MV-4-11 (cell line): ENCODE results near the gene ZNF407.

Source experiments
- DNase-seq: peaks from one replicate; lab custom pipeline; 2025; lab: John Stamatoyannopoulos, UW

Gene ZNF407

DNA sequence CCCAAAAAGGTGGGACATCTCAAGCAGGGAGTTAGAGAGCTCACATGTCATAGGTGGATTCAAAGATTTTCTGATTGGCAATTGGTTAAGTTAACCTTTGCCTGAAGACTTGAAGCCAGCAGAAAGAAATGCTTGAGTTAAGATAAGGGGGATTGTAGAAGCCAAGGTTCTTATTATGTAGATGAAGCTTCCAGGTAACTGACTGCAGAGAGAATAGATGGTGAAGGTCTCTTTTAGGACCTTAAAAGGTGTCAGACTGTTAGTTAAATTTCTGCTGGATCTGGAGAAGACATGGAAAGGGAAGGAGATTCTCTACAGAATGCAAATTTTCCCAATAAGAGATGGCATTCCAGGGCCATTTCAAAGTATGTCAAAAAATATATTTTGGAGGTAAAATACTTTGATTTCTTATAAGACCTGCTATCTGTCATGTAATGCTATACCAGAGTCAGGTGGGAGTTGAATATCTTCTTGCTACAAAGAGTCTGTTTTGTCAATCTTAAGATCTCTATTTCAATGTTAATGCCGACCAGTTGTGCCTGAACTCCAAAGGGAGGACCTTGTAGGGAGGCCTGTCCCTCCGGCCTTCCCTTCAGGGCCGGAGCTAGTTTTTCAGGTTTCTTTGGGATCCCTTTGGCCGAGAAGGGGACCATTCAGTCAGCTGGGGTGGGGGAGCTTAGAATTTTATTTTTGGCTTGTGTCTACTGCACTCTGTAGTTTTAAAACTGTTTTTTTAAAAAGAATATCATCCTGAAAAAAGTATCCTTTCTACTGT is 330.7 kb downstream of the ZNF407 start:
- no peak for DNase-seq

- DNase-seq = no peak
These were observed 331.4 kb downstream of the ZNF407 start for GRCh38 chr18:74929110-74929509.

- DNase-seq = no peak
These were observed 332.9 kb downstream of the ZNF407 start for GRCh38 chr18:74930616-74931015.

- DNase-seq = no peak
These were observed 336.3 kb downstream of the ZNF407 start for GRCh38 chr18:74933930-74934329.

DNA sequence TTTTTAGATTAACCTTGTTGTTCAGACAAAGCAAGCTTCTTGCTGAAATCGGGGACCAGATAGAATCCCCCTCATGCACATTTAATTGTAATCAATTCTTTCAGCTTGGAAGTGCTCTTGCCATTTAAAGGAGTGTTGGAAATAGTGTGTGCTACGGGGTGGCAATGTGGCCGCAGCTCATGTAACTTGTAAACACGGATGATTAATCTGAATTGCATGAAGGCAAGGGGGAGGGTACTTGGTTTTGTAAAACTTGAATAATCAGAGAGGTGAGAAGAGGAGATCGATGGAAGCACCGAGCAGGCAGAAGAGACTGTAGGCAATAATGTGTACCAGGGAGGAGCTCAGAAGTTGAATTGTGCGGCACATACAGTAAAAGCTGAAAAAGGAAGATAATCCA is 337.8 kb downstream of the ZNF407 start:
- DNase-seq = no peak

DNA sequence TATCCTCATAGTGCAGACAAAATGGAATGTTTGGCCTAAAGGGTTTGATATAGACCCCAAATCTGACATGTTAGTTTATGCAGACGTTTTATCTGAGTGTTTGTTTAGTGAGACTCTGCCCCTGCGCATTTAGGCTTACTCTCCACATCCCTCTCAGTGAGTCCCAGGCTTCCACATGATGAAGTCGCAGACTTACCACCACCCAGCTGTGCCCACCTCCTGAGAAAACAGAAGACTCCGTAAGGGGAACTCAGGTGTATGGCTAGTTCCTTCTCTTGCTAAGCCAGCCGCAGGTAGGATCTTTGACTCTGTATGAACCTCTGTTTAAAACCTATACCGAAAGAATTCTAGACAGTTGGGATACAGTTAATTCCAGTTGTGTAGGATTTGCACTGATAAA is 338.7 kb downstream of the ZNF407 start:
- DNase-seq = no peak

DNA sequence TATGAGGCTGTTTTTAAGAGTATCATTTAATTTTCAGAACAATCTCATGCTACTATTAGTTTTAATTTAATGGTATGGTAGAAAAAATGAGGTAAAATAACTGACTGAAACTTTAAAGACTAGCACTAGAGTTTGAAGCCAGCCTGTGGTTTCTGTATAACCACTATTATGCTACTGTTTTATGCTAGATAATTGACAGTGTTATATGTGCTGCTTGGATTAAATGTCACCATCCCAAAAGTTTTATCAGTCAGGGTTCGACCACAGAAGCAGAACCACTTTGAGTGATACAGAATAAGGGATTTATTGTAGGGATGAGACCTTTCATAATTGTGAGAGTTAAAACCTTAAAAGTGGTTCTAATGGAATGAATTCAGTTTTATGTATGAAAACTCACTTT is 339.6 kb downstream of the ZNF407 start:
- no peak for DNase-seq

DNA sequence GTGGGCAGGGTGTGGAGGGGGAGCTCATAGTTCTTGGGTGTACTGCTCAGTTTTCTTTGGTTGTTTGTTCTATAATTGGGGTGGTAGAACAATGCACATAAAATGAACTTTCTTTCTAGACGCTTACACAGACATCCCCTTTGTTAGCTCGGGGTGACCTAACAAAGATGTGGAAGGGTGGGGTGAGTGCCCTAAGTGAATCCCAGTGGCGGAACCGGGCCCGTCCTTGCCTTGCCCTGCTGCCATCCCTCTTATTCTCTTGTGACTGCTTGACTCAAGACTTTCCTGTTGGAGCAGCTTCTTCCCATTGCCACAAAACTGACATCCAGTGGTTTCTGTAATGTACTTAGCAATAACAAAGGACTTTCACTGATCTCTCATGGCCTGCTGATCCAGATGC is 343.2 kb downstream of the ZNF407 start:
- DNase-seq = no peak

- DNase-seq = no peak
These were observed 344.7 kb downstream of the ZNF407 start for GRCh38 chr18:74942319-74942910.

GRCh38 chr18:74944676-74945075 is 347.0 kb downstream of the ZNF407 start:
- DNase-seq = no peak

GRCh38 chr18:74945774-74946545 is 348.3 kb downstream of the ZNF407 start:
- DNase-seq = no peak

DNA sequence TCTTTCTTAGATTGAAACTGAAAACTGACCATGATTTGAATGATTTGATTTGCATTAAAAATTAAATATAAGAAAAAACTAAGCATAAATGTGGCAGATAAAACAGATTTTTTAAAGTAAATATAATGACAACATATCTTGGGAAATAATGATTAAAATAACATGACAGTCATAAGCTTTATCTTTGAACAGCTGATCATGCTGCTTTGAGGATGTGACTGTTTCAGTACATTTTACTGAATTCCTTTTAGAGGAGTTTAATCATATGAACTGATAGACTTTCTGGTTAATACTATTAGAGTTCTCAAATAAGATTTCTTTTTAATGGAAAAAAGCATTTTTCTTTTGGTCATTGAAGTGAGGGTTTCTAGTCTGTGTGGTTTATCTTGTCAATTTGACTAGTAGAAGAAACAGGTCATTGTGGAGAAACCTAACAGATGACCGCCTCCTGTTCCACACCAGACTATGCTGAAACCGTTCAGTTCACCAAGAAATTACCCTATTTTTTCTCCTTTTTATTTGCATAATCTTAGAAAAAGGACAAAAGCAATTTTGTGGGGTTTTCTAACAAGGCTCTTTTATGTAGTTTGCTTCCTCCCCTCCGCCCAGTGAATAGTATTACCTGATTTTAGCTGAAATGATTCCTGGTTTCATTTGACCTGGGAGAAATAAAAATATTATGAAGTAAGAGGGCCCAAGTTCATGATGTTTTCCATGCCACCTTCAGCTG is 349.1 kb downstream of the ZNF407 start:
- DNase-seq = no peak

DNA sequence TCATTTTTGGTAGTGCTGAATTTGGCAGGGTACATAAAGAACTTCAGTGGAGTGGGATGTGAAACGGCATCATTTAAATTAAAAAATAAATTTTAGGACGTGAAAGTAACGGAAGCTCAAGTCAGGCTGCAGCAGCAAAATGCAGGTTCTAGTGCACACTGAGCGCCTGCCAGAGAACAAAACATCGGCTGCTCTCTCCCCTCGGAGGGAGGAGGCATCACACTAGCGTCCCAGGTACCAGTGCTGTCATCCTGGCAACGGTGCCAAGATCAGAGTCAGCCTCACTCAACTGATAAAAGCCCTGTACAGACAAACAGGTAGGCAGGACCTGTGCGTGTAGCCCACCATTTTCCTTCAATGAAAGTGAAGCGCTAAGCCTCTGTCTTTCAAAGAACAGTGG is 349.7 kb downstream of the ZNF407 start:
- no peak for DNase-seq

DNA sequence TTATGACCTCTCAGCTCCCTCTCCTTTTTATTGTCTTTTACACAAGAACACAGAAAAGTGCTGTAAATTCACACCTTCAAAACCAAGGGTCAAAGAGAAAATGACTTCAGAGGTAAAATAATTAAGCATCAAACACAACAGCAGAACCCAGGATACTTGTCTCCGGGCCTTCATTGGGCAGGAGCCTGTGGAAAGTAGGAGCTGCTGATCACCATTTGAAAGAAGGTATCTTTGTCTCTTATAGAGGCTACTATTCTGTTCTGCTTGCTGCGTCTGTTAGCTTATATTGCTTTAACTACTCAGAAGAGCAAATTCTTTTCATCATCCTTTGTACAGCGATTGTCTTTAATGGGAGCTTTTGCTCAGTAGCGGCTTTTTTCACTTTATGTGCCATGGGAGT is 350.2 kb downstream of the ZNF407 start:
- DNase-seq = no peak

DNA sequence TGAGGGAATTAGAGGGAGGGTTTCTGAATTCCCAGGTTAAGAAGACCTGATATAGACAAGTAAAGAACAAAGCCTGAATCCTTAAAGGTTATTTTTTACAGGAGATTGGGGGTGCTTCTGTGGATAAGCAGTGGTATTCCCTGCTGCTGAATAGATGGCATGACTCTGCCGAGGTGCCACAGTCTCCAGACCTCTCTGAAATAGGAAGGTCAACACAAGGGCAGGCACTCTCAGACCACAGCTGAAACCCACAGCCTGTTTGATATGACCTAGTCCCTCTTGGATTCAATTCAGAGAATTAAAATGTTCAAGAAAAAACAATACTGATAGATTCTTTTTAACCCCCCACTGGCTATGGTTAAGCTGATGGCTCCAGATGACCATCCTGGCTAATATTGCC is 351.9 kb downstream of the ZNF407 start:
- DNase-seq = peak; percentile 46

GRCh38 chr18:74950479-74950878 is 352.8 kb downstream of the ZNF407 start:
- no peak for DNase-seq

DNA sequence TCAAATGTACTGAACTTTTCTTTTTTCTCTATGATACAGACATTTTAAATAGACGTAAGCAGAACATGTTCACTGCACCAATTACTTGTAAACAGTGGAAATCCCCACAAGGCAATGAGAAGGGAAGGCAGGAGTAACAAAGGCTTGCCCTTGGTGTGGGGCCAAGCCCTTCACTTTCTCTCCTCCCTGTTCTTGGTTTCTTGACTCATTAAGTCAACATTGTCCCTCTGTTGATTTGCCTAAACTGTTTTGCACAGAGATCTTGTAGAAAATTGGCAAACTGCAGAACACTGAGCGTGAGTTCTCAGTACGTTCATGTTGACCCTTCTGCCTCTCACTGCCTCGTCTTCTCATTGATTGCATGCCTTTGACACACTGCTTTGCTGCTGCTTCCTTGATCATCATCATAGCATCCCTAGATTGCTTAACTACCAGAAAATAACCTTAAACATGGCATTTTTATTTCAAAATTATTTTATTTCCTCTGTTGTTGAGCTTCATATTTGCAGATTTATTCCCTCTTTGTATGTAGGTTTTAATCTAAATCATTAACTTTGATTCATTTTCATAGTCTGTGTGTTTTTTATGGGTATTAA is 353.6 kb downstream of the ZNF407 start:
- no peak for DNase-seq

DNA sequence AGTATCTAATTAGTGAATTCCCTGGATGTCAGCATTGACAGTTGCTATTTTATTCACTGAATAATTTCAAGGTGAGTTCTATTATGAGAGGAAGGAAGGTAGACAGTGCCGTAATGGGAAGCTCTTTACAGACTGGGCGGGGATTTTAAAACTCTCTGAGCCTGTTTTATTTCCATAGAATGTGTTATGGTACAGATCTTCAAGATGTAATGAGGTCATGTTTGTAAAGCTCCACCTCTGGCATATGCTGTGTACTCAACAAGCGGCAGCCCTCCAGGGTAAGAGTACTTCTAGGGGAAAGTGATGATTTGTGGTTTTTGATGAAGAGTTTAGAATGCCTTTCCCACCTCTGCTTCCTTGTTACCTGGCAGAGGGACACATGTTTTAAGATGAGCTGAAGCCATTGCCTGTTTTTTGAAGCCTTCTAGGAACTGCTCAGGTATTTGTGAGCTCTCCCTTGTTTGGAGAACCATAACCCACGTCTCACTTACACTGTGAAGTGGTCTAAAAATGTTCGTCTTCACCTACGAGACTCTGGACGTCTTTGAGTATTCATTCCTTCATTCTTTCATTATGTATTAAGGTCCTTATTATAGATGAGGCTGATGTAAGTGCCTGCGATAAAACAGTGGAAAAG is 360.0 kb downstream of the ZNF407 start:
- DNase-seq = no peak

GRCh38 chr18:74959216-74959615 is 361.5 kb downstream of the ZNF407 start:
- no peak for DNase-seq

GRCh38 chr18:74961596-74961995 is 363.9 kb downstream of the ZNF407 start:
- DNase-seq = no peak

- DNase-seq = peak; percentile 45
These were observed 366.3 kb downstream of the ZNF407 start for GRCh38 chr18:74963820-74964446.
